BLaER1 treated with 17β-estradiol and CSF1 and Interleukin-3, amounts not matched to agents 10 nM and 100 nM (cell line): ENCODE data around the gene HIPK3.
"Not testable (repeated sequence)": the region's sequence is repeated elsewhere in the genome, so short reads cannot be mapped to it uniquely, and the experiment has no call there.

Experiments
- H3K27ac ChIP-seq, 11 experiments: shearing (Covaris generic); formaldehyde crosslinking; 2 replicates each; pipeline ENCODE4 v1.8.1; 2022
- H3K27me3 ChIP-seq, 11 experiments: shearing (Covaris generic); formaldehyde crosslinking; 2 replicates each; pipeline ENCODE4 v1.8.1; 2022
- H3K36me3 ChIP-seq, 11 experiments: shearing (Covaris generic); formaldehyde crosslinking; 2 replicates each; pipeline ENCODE4 v1.8.1; 2022
- H3K4me1 ChIP-seq, 10 experiments: shearing (Covaris generic); formaldehyde crosslinking; 2 replicates each; pipeline ENCODE4 v1.8.1; 2022
- H3K4me2 ChIP-seq, 11 experiments: shearing (Covaris generic); formaldehyde crosslinking; 2 replicates each; pipeline ENCODE4 v1.8.1; 2022
- H3K4me3 ChIP-seq, 10 experiments: shearing (Covaris generic); formaldehyde crosslinking; 2 replicates each; pipeline ENCODE4 v1.8.1; 2022
- H3K9ac ChIP-seq, 11 experiments: shearing (Covaris generic); formaldehyde crosslinking; 2 replicates each; pipeline ENCODE4 v1.8.1; 2022
- H3K9me3 ChIP-seq, 11 experiments: shearing (Covaris generic); formaldehyde crosslinking; replicated peaks in 1 of 11; 2 replicates each; pipeline ENCODE4 v1.8.1; 2022
- H4K20me1 ChIP-seq, 11 experiments: shearing (Covaris generic); formaldehyde crosslinking; 2 replicates each; pipeline ENCODE4 v1.8.1; 2022
- Cebpa-rat ChIP-seq, 11 experiments: shearing (Covaris generic); IDR thresholded peaks; 2 replicates each; pipeline ENCODE4 v1.8.1; 2022

Gene HIPK3

DNA sequence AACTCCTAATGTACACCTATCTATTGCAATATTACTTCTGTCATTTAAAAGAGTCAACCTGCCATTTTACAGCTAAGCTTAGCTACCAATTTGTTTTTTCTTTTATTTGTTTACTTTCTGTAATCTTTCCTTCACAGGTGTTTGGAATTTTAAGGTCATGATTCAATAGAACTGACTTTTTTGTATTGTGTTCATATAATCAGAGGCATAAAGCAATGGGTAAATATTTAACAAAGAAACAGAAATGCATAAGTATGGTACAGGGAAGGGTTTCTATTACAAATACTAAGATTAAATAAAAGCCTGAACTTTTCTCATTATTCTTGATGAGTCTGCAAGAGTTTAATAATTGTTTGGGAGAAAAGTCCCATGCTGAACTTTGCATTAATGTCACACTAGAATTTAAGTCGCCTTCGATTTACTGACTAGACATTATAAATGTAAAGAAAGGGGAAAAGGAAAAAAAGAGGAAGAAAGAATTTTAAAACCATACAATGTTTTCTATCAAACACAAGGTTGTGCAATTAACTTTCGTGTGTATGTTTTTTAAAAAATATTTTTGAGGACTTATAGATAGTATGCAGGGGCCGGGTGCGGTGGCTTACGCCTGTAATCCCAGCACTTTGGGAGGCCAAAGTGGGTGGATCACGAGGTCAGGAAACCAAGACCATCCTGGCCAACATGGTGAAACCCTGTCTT lies 35.0 kb upstream of the HIPK3 start:
- Histone ChIP-seq H3K4me2 (peak overlapping the region in 9 of 11 experiments; percentile 15 to 81 (median 48); a peak in 16 of 22 replicates), H3K9ac (peak overlapping the region in 3 of 11 experiments; percentile 28 to 42 (median 36); a peak in 2 of 22 replicates), H3K36me3 (no peaks in the 10 kb centered on the region), H3K27me3 (no peaks in the 10 kb centered on the region), H3K9me3 (no peaks in the 10 kb centered on the region), H3K4me1 (peaks cover 0 to 63% (median 16%) of the 10 kb centered on the region in 10 experiments; a peak in 17 of 20 replicates), H3K4me3 (no peak overlapping the region), H3K27ac (peak overlapping the region in 5 of 11 experiments; percentile 44 to 72 (median 67); a peak in 9 of 22 replicates), H4K20me1 (no peaks in the 10 kb centered on the region)
- 0 out of 22 replicates have a peak, but pooled peaks of 2 of the 11 experiments have one; percentile 26 to 36 for TF ChIP-seq Cebpa-rat (IDR thresholded peaks at IDR 0.05)

DNA sequence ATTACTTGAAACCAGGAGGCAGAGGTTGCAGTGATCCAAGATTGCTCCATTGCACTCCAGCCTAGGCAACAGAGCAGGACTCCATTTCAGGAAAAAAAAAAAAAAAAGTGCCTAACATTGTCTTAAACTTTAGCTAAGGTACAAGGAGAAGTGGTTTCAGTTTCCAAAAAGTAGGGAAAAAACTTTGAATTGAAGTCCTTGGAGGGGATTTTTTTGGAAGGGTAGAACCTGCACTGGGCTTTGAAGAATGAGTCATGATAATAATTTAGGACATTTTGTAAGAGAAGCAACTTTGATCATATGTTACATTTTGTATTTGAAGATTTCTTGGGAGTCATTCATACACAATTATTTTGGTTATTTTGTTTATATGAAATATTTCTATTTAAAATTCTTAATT lies 31.8 kb upstream of the HIPK3 start:
- H3K9ac ChIP-seq = no peak overlapping the region
- TF ChIP-seq Cebpa-rat (IDR thresholded peaks at IDR 0.05) = no peak
- H3K27me3 ChIP-seq = no peaks in the 10 kb centered on the region
- no peak overlapping the region for H3K27ac ChIP-seq
- H3K4me1 ChIP-seq = peaks cover 0 to 68% (median 16%) of the 10 kb centered on the region in 10 experiments; a peak in 17 of 20 replicates
- no peaks in the 10 kb centered on the region for H4K20me1 ChIP-seq
- no peaks in the 10 kb centered on the region for H3K36me3 ChIP-seq
- H3K4me2 ChIP-seq = 0 out of 22 replicates have a peak overlapping the region, but pooled peaks of 2 of the 11 experiments have one; percentile 22 to 27
- H3K4me3 ChIP-seq = no peak overlapping the region
- H3K9me3 ChIP-seq = no peaks in the 10 kb centered on the region

- H3K9ac ChIP-seq = peak overlapping the region in 2 of 11 experiments; percentile 9 to 14; a peak in 1 of 22 replicates
- peak overlapping the region in 5 of 11 experiments; percentile 27 to 57 (median 40); a peak in 9 of 22 replicates for H3K4me2 ChIP-seq
- no peak overlapping the region for H3K4me3 ChIP-seq
- peaks cover 0 to 44% (median 10%) of the 10 kb centered on the region in 10 experiments; a peak in 16 of 20 replicates for H3K4me1 ChIP-seq
- peak in 1 of 11 experiments; percentile 44; a peak in 1 of 22 replicates for TF ChIP-seq Cebpa-rat (IDR thresholded peaks at IDR 0.05)
- H3K36me3 ChIP-seq = no peaks in the 10 kb centered on the region
- H3K27me3 ChIP-seq = no peaks in the 10 kb centered on the region
- H4K20me1 ChIP-seq = no peaks in the 10 kb centered on the region
- H3K27ac ChIP-seq = peak overlapping the region in 4 of 11 experiments; percentile 35 to 63 (median 49); a peak in 9 of 22 replicates
- no peaks in the 10 kb centered on the region for H3K9me3 ChIP-seq
These were observed 29.5 kb upstream of the HIPK3 start for GRCh38 chr11:33227578-33228261.

- Histone ChIP-seq H3K4me1 (peaks cover 8 to 35% (median 19%) of the 10 kb centered on the region in 10 experiments; a peak in 17 of 20 replicates), H3K27ac (peak overlapping the region in 9 of 11 experiments; percentile 23 to 75 (median 67); a peak in 18 of 22 replicates), H3K4me2 (peak overlapping the region; percentile 30 to 80 (median 65)), H4K20me1 (no peaks in the 10 kb centered on the region), H3K9me3 (no peaks in the 10 kb centered on the region), H3K27me3 (no peaks in the 10 kb centered on the region), H3K36me3 (no peaks in the 10 kb centered on the region), H3K9ac (peak overlapping the region in 5 of 11 experiments; percentile 13 to 43 (median 39); a peak in 5 of 22 replicates), H3K4me3 (no peak overlapping the region)
- TF ChIP-seq Cebpa-rat (IDR thresholded peaks at IDR 0.05) = peak in 10 of 11 experiments; percentile 31 to 84 (median 68); a peak in 15 of 22 replicates
These were observed 22.6 kb upstream of the HIPK3 start for GRCh38 chr11:33234397-33235190.

DNA sequence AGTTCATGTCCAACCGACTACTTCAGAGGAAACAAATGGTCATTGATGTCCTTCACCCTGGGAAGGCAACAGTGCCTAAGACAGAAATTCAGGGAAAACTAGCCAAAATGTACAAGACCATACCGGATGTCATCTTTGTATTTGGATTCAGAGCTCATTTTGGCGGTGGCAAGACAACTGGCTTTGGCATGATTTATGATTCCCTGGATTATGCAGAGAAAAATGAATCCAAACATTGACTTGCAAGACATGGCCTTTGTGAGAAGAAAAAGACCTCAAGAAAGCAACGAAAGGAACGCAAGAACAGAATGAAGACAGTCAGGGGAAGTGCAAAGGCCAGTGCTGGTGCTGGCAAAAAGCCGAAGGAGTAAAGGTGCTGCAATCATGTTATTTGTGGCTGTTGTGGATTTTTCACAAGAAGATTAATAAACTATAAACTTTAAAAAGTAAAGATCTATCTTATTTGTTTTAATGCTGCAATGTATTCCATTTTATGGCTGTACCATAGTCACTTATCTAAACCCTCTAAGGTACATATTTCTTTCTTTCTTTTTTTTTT lies 20.1 kb upstream of the HIPK3 start:
- TF ChIP-seq Cebpa-rat (IDR thresholded peaks at IDR 0.05) = no peak

GRCh38 chr11:33242575-33242974 lies 14.6 kb upstream of the HIPK3 start:
- H3K27me3 ChIP-seq = no peaks in the 10 kb centered on the region
- H3K9ac ChIP-seq = no peak overlapping the region
- H3K27ac ChIP-seq = no peak overlapping the region
- peaks cover 0 to 25% (median 8%) of the 10 kb centered on the region in 11 experiments; a peak in 14 of 22 replicates for H3K9me3 ChIP-seq
- H4K20me1 ChIP-seq = no peaks in the 10 kb centered on the region
- no peaks in the 10 kb centered on the region for H3K4me1 ChIP-seq
- no peak overlapping the region for H3K4me3 ChIP-seq
- H3K36me3 ChIP-seq = no peaks in the 10 kb centered on the region
- no peak for TF ChIP-seq Cebpa-rat (IDR thresholded peaks at IDR 0.05)
- no peak overlapping the region for H3K4me2 ChIP-seq

More for the DNA sequence above, 20.1 kb upstream of the HIPK3 start:
- no peak overlapping the region for H3K4me3 ChIP-seq
- H3K4me2 ChIP-seq = no peak overlapping the region
- no peaks in the 10 kb centered on the region for H3K36me3 ChIP-seq
- no peak overlapping the region for H3K9ac ChIP-seq
- no peaks in the 10 kb centered on the region for H3K27me3 ChIP-seq
- H4K20me1 ChIP-seq = no peaks in the 10 kb centered on the region
- no peak overlapping the region for H3K27ac ChIP-seq
- peaks cover 8 to 35% (median 19%) of the 10 kb centered on the region in 10 experiments; a peak in 17 of 20 replicates for H3K4me1 ChIP-seq
- H3K9me3 ChIP-seq = peaks cover 0 to 2% (median 0%) of the 10 kb centered on the region in 11 experiments; a peak in 1 of 22 replicates

- H4K20me1 ChIP-seq, H3K4me2 ChIP-seq, H3K4me3 ChIP-seq, H3K27me3 ChIP-seq, H3K9ac ChIP-seq, H3K4me1 ChIP-seq, H3K36me3 ChIP-seq, H3K27ac ChIP-seq: not testable (repeated sequence)
- peaks cover 0 to 25% (median 8%) of the 10 kb centered on the region in 11 experiments; a peak in 14 of 22 replicates for H3K9me3 ChIP-seq
These were observed 13.5 kb upstream of the HIPK3 start for GRCh38 chr11:33243654-33244053.

- Histone ChIP-seq H3K4me1 (peaks cover 0 to 16% (median 0%) of the 10 kb centered on the region in 10 experiments; a peak in 6 of 20 replicates), H3K4me3 (no peak overlapping the region), H3K27ac (no peak overlapping the region), H3K9ac (no peak overlapping the region), H3K27me3 (no peaks in the 10 kb centered on the region), H3K36me3 (no peaks in the 10 kb centered on the region), H3K4me2 (peak overlapping the region in 4 of 11 experiments; percentile 5 to 46 (median 21); a peak in 5 of 22 replicates), H4K20me1 (no peaks in the 10 kb centered on the region), H3K9me3 (peaks cover 0 to 15% (median 3%) of the 10 kb centered on the region in 11 experiments; a peak in 13 of 22 replicates)
- TF ChIP-seq Cebpa-rat (IDR thresholded peaks at IDR 0.05) = no peak
These were observed 8.7 kb upstream of the HIPK3 start for GRCh38 chr11:33248416-33248971.
